H9 (cell line): ENCODE data around the gene SDK2. TPM values are rescaled to one million over a fixed set of nuclear protein-coding genes. Genes with fewer than 3 reads are reported as not detected.

ENCODE experiments used
- DNase-seq: peaks from one replicate; pipeline ENCODE4 v3.0.0-alpha.2; 2017
- H2AFZ ChIP-seq: one replicate; pipeline ENCODE4 v1.6.1; 2013; ENCODE audit warnings: mild to moderate bottlenecking, low read length, control low read depth, moderate library complexity
- H2AK5ac ChIP-seq: 2 replicates; pipeline ENCODE4 v1.6.1; 2013; ENCODE audit warnings: low read length, control low read depth, mixed read lengths; ENCODE audit not compliant: insufficient read length
- H2BK120ac ChIP-seq: one replicate; pipeline ENCODE4 v1.6.1; 2013; ENCODE audit warnings: low read depth, mild to moderate bottlenecking, low read length, control low read depth, inconsistent platforms; ENCODE audit not compliant: poor library complexity, severe bottlenecking
- H2BK12ac ChIP-seq: 2 replicates; pipeline ENCODE4 v1.6.1; 2013; ENCODE audit warnings: low read length, control low read depth, mixed read lengths, low read depth; ENCODE audit not compliant: insufficient read length
- H2BK15ac ChIP-seq: 2 replicates; pipeline ENCODE4 v1.6.1; 2013; ENCODE audit warnings: low read depth, low read length, control low read depth
- H2BK20ac ChIP-seq: one replicate; pipeline ENCODE4 v1.6.1; 2013; ENCODE audit warnings: low read depth, mild to moderate bottlenecking, low read length, control low read depth, inconsistent platforms; ENCODE audit not compliant: poor library complexity, severe bottlenecking
- H2BK5ac ChIP-seq: 2 replicates; pipeline ENCODE4 v1.6.1; 2013; ENCODE audit warnings: low read length, control low read depth, mixed read lengths; ENCODE audit not compliant: insufficient read length
- H3K14ac ChIP-seq: 2 replicates; pipeline ENCODE4 v1.6.1; 2013; ENCODE audit warnings: low read length, control low read depth; ENCODE audit not compliant: insufficient read depth
- H3K18ac ChIP-seq: 2 replicates; pipeline ENCODE4 v1.6.1; 2013; ENCODE audit warnings: low read depth, mild to moderate bottlenecking, mixed read lengths, low read length, control low read depth; ENCODE audit not compliant: insufficient read length
- H3K23ac ChIP-seq: 2 replicates; pipeline ENCODE4 v1.6.1; 2013; ENCODE audit warnings: low read length, control low read depth, mixed read lengths, low read depth; ENCODE audit not compliant: insufficient read length
- H3K23me2 ChIP-seq: 2 replicates; pipeline ENCODE4 v1.6.1; 2013; ENCODE audit warnings: low read depth, mild to moderate bottlenecking, mixed read lengths, low read length, control low read depth; ENCODE audit not compliant: insufficient read length, poor library complexity, severe bottlenecking
- H3K27ac ChIP-seq: 2 replicates; pipeline ENCODE4 v1.5.1; 2013; ENCODE audit warnings: low read length, control low read depth, mixed read lengths, low read depth; ENCODE audit not compliant: insufficient read length
- H3K27me3 ChIP-seq: 2 replicates; pipeline ENCODE4 v1.6.1; 2013; ENCODE audit warnings: low read length, control low read depth, inconsistent platforms; ENCODE audit not compliant: insufficient read depth
- H3K4ac ChIP-seq: 2 replicates; pipeline ENCODE4 v1.6.1; 2013; ENCODE audit warnings: low read depth, mild to moderate bottlenecking, control low read depth, inconsistent platforms, low read length, moderate library complexity
- H3K4me1 ChIP-seq: 2 replicates; pipeline ENCODE4 v1.6.1; 2013; ENCODE audit warnings: low read length, control low read depth, inconsistent platforms; ENCODE audit not compliant: insufficient read depth
- H3K4me2 ChIP-seq: 2 replicates; pipeline ENCODE4 v1.6.1; 2013; ENCODE audit warnings: low read length, control low read depth, mixed read lengths; ENCODE audit not compliant: insufficient read length, insufficient read depth
- H3K56ac ChIP-seq: 2 replicates; pipeline ENCODE4 v1.6.1; 2013; ENCODE audit warnings: low read depth, mild to moderate bottlenecking, mixed read lengths, low read length, control low read depth; ENCODE audit not compliant: insufficient read length
- H3K79me1 ChIP-seq: 2 replicates; pipeline ENCODE4 v1.6.1; 2013; ENCODE audit warnings: low read depth, mild to moderate bottlenecking, moderate library complexity, low read length, control low read depth, inconsistent platforms; ENCODE audit not compliant: insufficient read depth, poor library complexity, severe bottlenecking
- H3K79me2 ChIP-seq: 2 replicates; pipeline ENCODE4 v1.6.1; 2013; ENCODE audit warnings: low read length, control low read depth, inconsistent platforms; ENCODE audit not compliant: insufficient read depth
- H3K9ac ChIP-seq: 2 replicates; pipeline ENCODE4 v1.6.1; 2013; ENCODE audit warnings: low read length, control low read depth, mixed read lengths; ENCODE audit not compliant: insufficient read length; ENCODE audit errors: extremely low read depth
- H3K9me3 ChIP-seq: one replicate; pipeline ENCODE4 v1.6.1; 2013; ENCODE audit warnings: low read depth, low read length, inconsistent platforms; ENCODE audit not compliant: control insufficient read depth
- H3T11ph ChIP-seq: one replicate; pipeline ENCODE4 v1.6.1; 2013; ENCODE audit warnings: mild to moderate bottlenecking, low read length, control low read depth, inconsistent platforms
- H4K20me1 ChIP-seq: one replicate; pipeline ENCODE4 v1.6.1; 2013; ENCODE audit not compliant: control insufficient read depth, insufficient read length, insufficient read depth
- H4K5ac ChIP-seq: 2 replicates; pipeline ENCODE4 v1.6.1; 2013; ENCODE audit warnings: low read depth, mild to moderate bottlenecking, mixed read lengths, low read length, control low read depth; ENCODE audit not compliant: insufficient read length
- H4K8ac ChIP-seq: replicated peaks from 2 replicates; pipeline ENCODE4 v1.6.1; 2013; ENCODE audit warnings: low read length, control low read depth, mixed read lengths, low read depth; ENCODE audit not compliant: insufficient read length
- H4K91ac ChIP-seq: 2 replicates; pipeline ENCODE4 v1.6.1; 2013; ENCODE audit warnings: low read depth, mild to moderate bottlenecking, moderate library complexity, mixed read lengths, low read length, control low read depth; ENCODE audit not compliant: insufficient read length
- H3K27ac Mint-ChIP-seq, 3 experiments: 2 replicates in 2 of 3; 3 replicates in 1 of 3; pipeline ENCODE4 v1.8.0; 2020 to 2021; ENCODE audit warnings: mixed read lengths in 3 of 3, mild to moderate bottlenecking in 1 of 3, moderate library complexity in 1 of 3
- H3K27me3 Mint-ChIP-seq: 2 replicates; pipeline ENCODE4 v1.8.0; 2021; ENCODE audit warnings: low read depth, mild to moderate bottlenecking, moderate library complexity, mixed read lengths
- H3K36me3 Mint-ChIP-seq, 3 experiments: 2 replicates in 2 of 3; 3 replicates in 1 of 3; pipeline ENCODE4 v1.8.0; 2020 to 2021; ENCODE audit warnings: low read depth in 3 of 3, mixed read lengths in 3 of 3; ENCODE audit not compliant: insufficient read depth in 1 of 3
- H3K4me1 Mint-ChIP-seq, 2 experiments: 2 replicates each; pipeline ENCODE4 v1.8.0; 2020; ENCODE audit warnings: mixed read lengths in 2 of 2
- H3K4me3 Mint-ChIP-seq, 2 experiments: 2 replicates in 1 of 2; 3 replicates in 1 of 2; pipeline ENCODE4 v1.8.0; 2020 to 2021; ENCODE audit warnings: mild to moderate bottlenecking in 2 of 2, mixed read lengths in 2 of 2, moderate library complexity in 1 of 2
- H3K9me3 Mint-ChIP-seq, 2 experiments: 2 replicates in 1 of 2; 3 replicates in 1 of 2; pipeline ENCODE4 v1.8.0; 2020; ENCODE audit warnings: mild to moderate bottlenecking in 2 of 2, mixed read lengths in 2 of 2, moderate library complexity in 1 of 2
- WGBS: extraction: QIAGEN DNeasy Blood & Tissue Kit; methylation state at CpG from one replicate; pipeline ENCODE4 v1.1.7; 2013; ENCODE audit warnings: missing lambda C conversion rate, low lambda C conversion rate, mixed read lengths; ENCODE audit not compliant: insufficient read length; ENCODE audit errors: extremely low coverage; 5-methylcytosine and 5-hydroxymethylcytosine counted together
- total RNA-seq: library from RNA; stranded (reverse); gene quantifications from 2 replicates; pipeline ENCODE4 v1.2.1, GENCODE V29; 2021
- TF ChIP-seq, protein P1 (sequence below): fragments of 200-600 bp; sonication (generic); conservative IDR thresholded peaks from 3 replicates; pipeline ENCODE4 v1.8.0; 2021; ENCODE audit warnings: antibody characterized with exemption, mild to moderate bottlenecking

The SDK2 gene
- total RNA-seq, 1 experiment from 2014 or later: 9.1 TPM

GRCh38 chr17:73351764-73352163 lies 292.5 kb downstream of the SDK2 start:
- H3K23me2 ChIP-seq: no peaks in the 10 kb centered on the region
- no peak overlapping the region for H2AK5ac ChIP-seq
- H3K23ac ChIP-seq: no peak overlapping the region
- H3K4me2 ChIP-seq: no peak overlapping the region
- H2BK15ac ChIP-seq: no peak overlapping the region
- no peak overlapping the region for H2BK12ac ChIP-seq
- no peak overlapping the region for H2AFZ ChIP-seq
- Mint-ChIP-seq H3K27me3 (no peaks in the 10 kb centered on the region; the same call in none of the 2 replicates), H3K4me3 (no peak overlapping the region), H3K36me3 (peaks cover 0 to 16% (median 0%) of the 10 kb centered on the region in 3 experiments; a peak in 3 of 7 replicates), H3K9me3 (no peaks in the 10 kb centered on the region), H3K4me1 (peaks cover 22 to 28% of the 10 kb centered on the region in 2 experiments), H3K27ac (0 out of 7 replicates have a peak overlapping the region, but pooled peaks of 1 of the 3 experiments have one; percentile 34)
- no peak overlapping the region for H4K5ac ChIP-seq
- no peak overlapping the region for H3T11ph ChIP-seq
- no peaks in the 10 kb centered on the region for H3K27me3 ChIP-seq
- no peak overlapping the region for H4K91ac ChIP-seq
- H3K79me2 ChIP-seq: no peaks in the 10 kb centered on the region
- no peak overlapping the region for H3K4ac ChIP-seq
- no peaks in the 10 kb centered on the region for H3K9me3 ChIP-seq
- no peak overlapping the region for H3K14ac ChIP-seq
- H2BK20ac ChIP-seq: no peak overlapping the region
- TF ChIP-seq, protein P1, sequence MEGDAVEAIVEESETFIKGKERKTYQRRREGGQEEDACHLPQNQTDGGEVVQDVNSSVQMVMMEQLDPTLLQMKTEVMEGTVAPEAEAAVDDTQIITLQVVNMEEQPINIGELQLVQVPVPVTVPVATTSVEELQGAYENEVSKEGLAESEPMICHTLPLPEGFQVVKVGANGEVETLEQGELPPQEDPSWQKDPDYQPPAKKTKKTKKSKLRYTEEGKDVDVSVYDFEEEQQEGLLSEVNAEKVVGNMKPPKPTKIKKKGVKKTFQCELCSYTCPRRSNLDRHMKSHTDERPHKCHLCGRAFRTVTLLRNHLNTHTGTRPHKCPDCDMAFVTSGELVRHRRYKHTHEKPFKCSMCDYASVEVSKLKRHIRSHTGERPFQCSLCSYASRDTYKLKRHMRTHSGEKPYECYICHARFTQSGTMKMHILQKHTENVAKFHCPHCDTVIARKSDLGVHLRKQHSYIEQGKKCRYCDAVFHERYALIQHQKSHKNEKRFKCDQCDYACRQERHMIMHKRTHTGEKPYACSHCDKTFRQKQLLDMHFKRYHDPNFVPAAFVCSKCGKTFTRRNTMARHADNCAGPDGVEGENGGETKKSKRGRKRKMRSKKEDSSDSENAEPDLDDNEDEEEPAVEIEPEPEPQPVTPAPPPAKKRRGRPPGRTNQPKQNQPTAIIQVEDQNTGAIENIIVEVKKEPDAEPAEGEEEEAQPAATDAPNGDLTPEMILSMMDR: no peak
- H3K79me1 ChIP-seq: no peaks in the 10 kb centered on the region
- no peak for DNase-seq
- H4K8ac ChIP-seq: no peak overlapping the region
- WGBS: no CpG with 5 or more reads among the region's 3 CpGs
- no peak overlapping the region for H2BK5ac ChIP-seq
- no peak overlapping the region for H3K18ac ChIP-seq
- no peak overlapping the region for H2BK120ac ChIP-seq
- no peaks in the 10 kb centered on the region for H4K20me1 ChIP-seq
- no peak overlapping the region for H3K56ac ChIP-seq
- H3K9ac ChIP-seq: no peak overlapping the region
- H3K4me1 ChIP-seq: no peaks in the 10 kb centered on the region
- no peak overlapping the region for H3K27ac ChIP-seq
